ENCODE results near the gene CARD19.

CARD19 gene

DNA sequence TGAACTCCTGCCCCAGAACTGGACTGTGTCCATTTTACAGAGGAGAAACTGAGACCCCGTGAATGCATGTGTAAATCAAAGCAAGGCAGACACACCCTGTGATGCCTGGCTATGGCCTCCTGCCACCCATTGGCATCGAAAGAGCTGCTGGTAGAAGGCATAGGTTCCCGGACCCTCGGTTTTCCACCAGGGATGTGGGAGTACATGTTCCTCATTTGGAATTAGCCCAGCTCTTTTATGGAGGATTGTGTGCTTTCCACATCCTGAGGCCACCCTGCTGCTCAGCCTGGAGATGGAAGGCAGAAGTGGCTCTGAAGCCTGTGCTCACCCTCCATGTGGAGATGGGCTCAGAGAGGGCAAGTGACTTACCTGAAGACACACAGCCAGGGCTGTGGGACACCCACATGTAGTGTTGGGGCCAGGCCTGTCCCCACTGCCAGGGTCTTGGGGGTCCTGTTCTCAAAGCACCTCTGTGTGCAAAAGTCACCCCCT, 34.7 kb upstream of the CARD19 start (continued):
- TF ChIP-seq, protein P1, sequence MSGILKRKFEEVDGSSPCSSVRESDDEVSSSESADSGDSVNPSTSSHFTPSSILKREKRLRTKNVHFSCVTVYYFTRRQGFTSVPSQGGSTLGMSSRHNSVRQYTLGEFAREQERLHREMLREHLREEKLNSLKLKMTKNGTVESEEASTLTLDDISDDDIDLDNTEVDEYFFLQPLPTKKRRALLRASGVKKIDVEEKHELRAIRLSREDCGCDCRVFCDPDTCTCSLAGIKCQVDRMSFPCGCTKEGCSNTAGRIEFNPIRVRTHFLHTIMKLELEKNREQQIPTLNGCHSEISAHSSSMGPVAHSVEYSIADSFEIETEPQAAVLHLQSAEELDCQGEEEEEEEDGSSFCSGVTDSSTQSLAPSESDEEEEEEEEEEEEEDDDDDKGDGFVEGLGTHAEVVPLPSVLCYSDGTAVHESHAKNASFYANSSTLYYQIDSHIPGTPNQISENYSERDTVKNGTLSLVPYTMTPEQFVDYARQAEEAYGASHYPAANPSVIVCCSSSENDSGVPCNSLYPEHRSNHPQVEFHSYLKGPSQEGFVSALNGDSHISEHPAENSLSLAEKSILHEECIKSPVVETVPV (CRISPR knock-in tag; IDR thresholded peaks at IDR 0.05) = no peak
- TF ChIP-seq, protein P2, sequence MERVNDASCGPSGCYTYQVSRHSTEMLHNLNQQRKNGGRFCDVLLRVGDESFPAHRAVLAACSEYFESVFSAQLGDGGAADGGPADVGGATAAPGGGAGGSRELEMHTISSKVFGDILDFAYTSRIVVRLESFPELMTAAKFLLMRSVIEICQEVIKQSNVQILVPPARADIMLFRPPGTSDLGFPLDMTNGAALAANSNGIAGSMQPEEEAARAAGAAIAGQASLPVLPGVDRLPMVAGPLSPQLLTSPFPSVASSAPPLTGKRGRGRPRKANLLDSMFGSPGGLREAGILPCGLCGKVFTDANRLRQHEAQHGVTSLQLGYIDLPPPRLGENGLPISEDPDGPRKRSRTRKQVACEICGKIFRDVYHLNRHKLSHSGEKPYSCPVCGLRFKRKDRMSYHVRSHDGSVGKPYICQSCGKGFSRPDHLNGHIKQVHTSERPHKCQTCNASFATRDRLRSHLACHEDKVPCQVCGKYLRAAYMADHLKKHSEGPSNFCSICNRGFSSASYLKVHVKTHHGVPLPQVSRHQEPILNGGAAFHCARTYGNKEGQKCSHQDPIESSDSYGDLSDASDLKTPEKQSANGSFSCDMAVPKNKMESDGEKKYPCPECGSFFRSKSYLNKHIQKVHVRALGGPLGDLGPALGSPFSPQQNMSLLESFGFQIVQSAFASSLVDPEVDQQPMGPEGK (CRISPR knock-in tag; IDR thresholded peaks at IDR 0.05; ENCODE audit: borderline replicate concordance) = no peak
- TF ChIP-seq ZNF70 (CRISPR knock-in tag; IDR thresholded peaks at IDR 0.05) = no peak
- TF ChIP-seq CSDC2 (CRISPR knock-in tag; IDR thresholded peaks at IDR 0.05) = no peak

DNA sequence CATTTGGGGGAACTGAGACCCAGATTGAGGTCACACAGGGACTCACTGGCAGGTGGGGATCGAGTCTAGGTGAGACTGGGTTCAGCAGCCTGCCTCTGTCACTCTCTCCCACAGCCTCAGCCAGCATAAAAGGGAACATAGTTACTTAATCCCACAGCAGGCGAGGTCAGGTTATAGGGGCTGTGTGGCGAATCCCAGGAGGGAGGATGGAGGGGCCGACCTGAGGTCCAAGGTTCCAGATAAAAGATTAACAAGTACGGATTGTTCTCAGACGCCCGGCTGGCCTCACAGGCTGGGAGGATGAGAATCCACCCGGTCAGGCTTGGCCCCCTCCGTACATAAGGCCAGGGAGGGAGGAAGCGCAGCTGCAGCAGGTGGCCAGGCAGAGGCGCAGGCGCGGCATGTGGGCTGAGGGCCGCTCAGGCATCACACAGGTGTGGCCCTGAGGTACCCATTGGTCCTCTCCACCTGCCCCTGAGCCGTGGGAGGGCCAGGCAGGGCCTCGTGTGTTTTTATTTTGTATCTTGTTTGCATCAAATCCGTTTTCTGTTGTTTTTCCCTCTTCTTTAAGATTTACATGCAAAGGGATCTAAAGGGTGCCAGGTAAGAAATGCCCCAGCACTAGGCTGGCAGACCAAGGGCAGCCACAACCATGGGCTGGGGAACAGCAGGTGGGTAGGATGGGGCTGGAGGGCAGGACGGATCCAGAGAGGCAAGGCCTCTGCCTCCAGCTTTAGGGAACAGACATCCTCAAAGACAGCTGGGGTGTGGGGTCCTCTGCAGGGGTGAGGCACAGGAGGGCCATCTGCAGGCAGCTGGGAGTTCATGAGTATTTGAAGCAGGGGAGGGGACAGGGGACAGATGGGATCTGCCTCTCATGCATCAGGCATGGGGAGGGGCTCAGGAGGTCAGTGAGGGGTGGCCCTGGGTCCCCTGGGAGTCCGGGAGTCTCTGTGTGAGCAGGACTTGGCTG, 33.9 kb upstream of the CARD19 start:
- no peak for ATAC-seq
- no peak for TF ChIP-seq TOX (CRISPR knock-in tag; IDR thresholded peaks at IDR 0.05; ENCODE audit: borderline replicate concordance)
- no peak for TF ChIP-seq ZNF70 (CRISPR knock-in tag; IDR thresholded peaks at IDR 0.05)
- TF ChIP-seq TCF4 (CRISPR knock-in tag; IDR thresholded peaks at IDR 0.05; ENCODE audit: borderline replicate concordance) = no peak
- no peak for TF ChIP-seq BACH2 (CRISPR knock-in tag; IDR thresholded peaks at IDR 0.05; ENCODE audit: borderline replicate concordance)
- no peak for TF ChIP-seq ZNF565 (CRISPR knock-in tag; conservative IDR thresholded peaks at IDR 0.05; ENCODE audit: low read depth)
- TF ChIP-seq, protein P3, sequence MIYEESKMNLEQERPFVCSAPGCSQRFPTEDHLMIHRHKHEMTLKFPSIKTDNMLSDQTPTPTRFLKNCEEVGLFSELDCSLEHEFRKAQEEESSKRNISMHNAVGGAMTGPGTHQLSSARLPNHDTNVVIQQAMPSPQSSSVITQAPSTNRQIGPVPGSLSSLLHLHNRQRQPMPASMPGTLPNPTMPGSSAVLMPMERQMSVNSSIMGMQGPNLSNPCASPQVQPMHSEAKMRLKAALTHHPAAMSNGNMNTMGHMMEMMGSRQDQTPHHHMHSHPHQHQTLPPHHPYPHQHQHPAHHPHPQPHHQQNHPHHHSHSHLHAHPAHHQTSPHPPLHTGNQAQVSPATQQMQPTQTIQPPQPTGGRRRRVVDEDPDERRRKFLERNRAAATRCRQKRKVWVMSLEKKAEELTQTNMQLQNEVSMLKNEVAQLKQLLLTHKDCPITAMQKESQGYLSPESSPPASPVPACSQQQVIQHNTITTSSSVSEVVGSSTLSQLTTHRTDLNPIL (CRISPR knock-in tag; IDR thresholded peaks at IDR 0.05; ENCODE audit: low read depth) = no peak
- no peak for TF ChIP-seq PPARA (CRISPR knock-in tag; IDR thresholded peaks at IDR 0.05; ENCODE audit: borderline replicate concordance)
- no peak for TF ChIP-seq SNAI2 (CRISPR knock-in tag; IDR thresholded peaks at IDR 0.05)
- TF ChIP-seq, protein P1 (CRISPR knock-in tag; IDR thresholded peaks at IDR 0.05) = no peak
- TF ChIP-seq, protein P4, sequence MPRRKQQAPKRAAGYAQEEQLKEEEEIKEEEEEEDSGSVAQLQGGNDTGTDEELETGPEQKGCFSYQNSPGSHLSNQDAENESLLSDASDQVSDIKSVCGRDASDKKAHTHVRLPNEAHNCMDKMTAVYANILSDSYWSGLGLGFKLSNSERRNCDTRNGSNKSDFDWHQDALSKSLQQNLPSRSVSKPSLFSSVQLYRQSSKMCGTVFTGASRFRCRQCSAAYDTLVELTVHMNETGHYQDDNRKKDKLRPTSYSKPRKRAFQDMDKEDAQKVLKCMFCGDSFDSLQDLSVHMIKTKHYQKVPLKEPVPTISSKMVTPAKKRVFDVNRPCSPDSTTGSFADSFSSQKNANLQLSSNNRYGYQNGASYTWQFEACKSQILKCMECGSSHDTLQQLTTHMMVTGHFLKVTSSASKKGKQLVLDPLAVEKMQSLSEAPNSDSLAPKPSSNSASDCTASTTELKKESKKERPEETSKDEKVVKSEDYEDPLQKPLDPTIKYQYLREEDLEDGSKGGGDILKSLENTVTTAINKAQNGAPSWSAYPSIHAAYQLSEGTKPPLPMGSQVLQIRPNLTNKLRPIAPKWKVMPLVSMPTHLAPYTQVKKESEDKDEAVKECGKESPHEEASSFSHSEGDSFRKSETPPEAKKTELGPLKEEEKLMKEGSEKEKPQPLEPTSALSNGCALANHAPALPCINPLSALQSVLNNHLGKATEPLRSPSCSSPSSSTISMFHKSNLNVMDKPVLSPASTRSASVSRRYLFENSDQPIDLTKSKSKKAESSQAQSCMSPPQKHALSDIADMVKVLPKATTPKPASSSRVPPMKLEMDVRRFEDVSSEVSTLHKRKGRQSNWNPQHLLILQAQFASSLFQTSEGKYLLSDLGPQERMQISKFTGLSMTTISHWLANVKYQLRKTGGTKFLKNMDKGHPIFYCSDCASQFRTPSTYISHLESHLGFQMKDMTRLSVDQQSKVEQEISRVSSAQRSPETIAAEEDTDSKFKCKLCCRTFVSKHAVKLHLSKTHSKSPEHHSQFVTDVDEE (CRISPR knock-in tag; IDR thresholded peaks at IDR 0.05) = no peak
- no peak for TF ChIP-seq ZNF8 (CRISPR knock-in tag; IDR thresholded peaks at IDR 0.05)
- TF ChIP-seq ISL1 (CRISPR knock-in tag; IDR thresholded peaks at IDR 0.05) = no peak
- TF ChIP-seq, protein P2 (CRISPR knock-in tag; IDR thresholded peaks at IDR 0.05; ENCODE audit: borderline replicate concordance) = no peak
- no peak for TF ChIP-seq ZC3H10 (CRISPR knock-in tag; IDR thresholded peaks at IDR 0.05)
- no peak for TF ChIP-seq GLIS3 (CRISPR knock-in tag; IDR thresholded peaks at IDR 0.05)
- TF ChIP-seq ZFP3 (CRISPR knock-in tag; IDR thresholded peaks at IDR 0.05) = no peak
- no peak for TF ChIP-seq ZFP30 (CRISPR knock-in tag; IDR thresholded peaks at IDR 0.05)
- no peak for TF ChIP-seq OSR1 (CRISPR knock-in tag; IDR thresholded peaks at IDR 0.05)
- no peak for TF ChIP-seq CSDC2 (CRISPR knock-in tag; IDR thresholded peaks at IDR 0.05)

All from SK-N-SH treated with all-trans-retinoic acid at 6 μM for 48 hours (cell line).